NCI-H226 (cell line): ENCODE data around the gene CELSR1.
"Not testable (repeated sequence)": the region's sequence is repeated elsewhere in the genome, so short reads cannot be mapped to it uniquely, and the experiment has no call there.

Source experiments
- DNase-seq: peaks from one replicate; pipeline ENCODE4 v3.0.0-alpha.2; 2015

CELSR1 gene

DNA sequence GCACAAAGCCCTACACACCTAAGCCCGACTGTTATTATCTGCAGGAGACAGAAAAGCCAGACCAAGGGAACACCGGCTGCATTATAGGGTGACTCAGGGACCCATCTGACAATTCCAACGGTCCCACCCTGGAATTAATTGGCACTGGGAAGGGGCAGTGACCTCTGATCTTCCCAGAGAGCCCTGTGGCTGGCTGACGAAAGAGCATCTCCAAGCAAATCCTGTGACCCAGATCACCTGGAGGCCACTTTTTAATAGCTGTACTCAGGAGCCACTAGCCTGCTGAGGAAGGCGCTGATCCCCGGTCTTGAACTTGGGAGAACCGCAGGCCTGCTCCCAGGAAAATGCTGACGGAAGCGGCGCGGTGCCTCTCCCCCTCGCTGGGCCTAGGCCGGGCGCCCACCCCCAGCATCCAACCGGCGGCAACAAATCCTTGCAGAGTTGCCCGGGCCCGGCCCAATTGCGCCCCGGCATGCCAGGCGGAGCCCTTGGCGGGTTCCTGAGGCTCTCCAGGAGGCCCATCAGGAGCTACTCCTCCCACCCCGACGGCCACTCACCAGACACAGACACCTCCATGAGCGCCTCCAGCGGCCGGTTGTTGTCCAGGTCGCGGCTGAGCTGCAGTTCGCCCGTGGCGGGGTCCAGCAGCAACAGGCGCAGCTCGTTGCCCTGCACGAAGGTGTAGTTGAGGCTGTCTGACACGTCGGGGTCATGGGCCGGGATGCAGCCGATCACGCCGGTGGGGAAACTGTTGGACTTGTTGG, 4.2 kb downstream of the CELSR1 start:
- no peak for DNase-seq

DNA sequence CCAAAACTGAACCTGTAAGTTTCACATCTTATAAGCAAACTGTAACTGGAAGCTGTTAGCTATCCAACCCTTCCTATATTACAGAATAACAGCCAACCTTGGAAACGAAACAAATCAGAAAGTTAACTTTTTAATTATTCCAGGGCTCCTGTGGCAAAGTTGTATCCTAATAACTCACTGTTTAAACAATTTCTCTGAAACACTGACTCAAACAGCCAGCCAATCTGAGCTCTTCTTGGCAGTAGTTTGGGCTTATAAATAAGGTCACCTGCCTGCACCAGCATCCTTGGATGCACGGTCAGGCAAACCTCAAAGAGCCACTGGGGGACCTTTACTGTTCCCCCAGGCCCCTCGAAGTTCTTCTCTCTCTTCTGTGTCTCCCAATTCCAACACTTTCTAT, 5.0 kb downstream of the CELSR1 start:
- DNase-seq: no peak

DNA sequence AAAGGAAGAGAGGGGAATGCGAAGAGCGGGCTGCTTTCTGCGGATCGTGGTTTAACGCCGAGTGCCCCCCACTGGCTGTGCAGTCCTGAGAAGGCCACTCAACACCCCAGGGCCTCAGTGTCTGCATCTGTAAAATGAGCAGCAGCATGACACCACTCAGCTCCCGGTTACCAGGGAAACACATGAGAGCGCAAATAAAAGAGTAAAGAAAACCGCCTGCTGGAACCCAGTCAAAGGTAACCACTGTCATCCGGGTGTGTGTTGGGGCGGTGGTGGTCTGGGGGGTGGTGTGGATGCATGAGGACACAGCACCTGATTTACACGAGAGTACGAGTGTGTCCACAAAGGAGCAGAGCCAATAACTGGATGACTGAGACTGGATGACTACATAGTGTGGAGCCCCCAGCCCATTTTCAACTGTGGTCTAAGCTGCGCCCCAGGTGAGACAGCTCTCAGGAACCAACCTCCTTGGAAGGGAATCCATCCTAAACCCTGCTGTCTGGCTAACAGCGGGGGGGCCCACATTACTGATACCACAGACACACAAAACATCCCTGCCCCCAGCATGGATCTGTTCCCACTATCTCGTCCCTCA, 5.7 kb downstream of the CELSR1 start:
- no peak for DNase-seq

DNA sequence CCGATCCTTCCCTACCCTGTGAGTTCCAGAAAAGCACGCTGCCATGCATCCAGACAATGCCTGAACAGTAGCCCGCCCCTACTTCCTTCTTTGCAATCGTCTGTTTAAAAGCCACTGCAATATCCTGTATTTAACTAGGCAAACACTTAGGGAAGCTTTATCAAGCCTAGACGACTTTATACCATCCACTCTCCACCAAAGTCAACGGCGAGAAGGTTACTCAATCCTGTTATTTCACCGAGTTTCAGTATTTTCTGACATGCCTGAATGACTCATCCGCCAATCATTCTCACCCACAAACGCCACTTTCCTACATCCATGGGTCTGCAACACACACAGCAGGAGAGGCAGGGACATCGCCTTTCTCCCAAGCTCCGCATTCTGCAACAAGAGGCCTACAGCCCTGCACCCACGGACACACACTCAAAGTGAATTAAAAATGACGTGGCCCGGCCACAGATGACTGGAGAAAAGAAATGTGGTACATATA, 9.3 kb downstream of the CELSR1 start:
- peak; percentile 86 for DNase-seq

DNA sequence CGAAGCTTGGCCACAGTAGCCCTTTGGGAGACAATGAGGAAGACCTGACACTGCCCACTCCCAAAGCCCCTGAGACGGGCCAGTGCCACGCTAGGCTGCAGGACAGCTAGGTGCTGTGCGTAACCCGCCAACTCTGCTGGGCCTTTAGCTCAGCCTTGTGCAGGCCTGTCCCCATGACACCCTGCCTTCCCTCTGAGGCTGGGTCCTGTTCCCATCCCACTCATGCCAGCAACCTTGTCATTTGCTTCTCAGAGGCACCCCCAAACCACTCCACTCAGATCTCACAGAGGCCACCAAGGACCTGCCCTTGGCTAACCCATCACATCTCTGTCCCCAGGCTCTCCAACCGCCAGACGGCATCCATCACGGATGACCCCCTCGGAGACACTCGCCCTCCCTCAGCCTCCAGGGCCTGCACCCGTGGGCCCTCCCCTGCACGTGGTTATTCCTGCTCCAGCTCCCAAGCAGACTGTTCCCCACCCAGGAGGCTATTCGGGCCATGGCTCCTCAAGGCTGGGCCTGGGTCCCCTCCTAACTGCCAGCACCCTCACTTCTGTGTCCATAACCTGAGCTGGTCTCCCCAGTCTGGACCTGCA, 11.1 kb downstream of the CELSR1 start:
- no peak for DNase-seq

DNA sequence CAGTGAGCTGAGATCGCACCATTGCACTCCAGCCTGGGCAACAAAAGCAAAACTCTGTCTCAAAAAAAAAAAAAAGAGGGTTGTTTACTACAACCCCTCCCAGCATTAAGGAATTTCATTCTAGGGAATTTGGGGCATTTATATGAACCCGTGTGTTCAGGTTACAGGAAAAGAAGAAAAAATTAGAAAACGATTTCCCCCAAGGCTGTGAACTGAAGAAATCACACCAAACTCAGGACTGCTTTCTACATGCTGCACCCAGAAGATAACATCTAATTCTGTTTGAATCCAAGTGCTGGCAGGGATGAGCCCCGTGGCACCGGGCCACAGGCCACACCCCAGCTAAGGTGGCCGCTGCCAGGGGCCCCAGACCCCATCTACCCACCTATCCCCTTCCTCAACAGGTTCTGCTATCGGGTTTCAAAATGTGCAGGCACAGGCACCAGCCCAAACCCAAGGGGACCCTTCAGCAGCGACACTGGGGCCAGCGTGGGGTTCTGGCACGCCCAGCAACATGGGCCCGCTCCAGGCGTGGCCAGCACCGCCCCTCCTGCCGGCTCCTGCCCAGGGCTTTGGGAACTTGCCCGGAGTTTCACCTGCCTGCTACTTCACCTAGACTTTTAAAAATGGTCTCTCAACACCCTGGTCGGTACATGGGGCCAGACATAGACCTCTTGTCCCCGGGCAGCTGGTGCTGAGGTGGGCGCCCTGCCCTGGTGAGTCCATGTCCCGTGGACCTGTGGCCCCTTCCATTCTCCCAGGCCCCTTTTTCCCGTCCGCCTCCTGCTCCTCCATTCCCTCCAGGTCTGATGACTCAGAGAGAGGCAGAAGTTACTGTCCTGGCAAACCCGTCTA, 11.8 kb downstream of the CELSR1 start:
- no peak for DNase-seq

DNA sequence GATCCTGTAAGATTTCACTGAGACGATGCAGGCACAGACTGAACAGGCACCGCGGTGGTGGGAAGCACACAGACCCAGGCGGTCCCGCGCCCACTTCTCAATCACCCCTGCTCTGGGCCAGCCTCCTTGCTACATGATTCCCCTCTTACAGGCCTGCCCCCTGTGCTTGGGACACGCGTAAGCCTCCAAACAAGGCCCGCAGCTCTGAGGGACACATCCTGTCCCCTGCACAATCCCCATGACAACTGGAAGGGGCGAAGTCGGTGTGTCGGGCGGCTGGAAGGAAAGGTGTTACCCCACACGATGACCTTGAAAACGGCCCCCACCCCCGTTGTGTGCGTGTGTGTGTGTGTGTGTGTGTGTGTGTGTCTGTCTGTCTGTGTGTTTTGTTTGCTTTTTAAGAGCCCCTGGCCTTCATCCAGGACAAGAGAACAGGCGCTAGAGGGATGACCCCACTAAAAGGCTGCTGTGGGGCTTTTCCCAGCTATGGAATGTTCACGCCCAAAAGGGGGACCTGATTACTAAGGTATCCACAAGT, 13.1 kb downstream of the CELSR1 start:
- DNase-seq: no peak

DNA sequence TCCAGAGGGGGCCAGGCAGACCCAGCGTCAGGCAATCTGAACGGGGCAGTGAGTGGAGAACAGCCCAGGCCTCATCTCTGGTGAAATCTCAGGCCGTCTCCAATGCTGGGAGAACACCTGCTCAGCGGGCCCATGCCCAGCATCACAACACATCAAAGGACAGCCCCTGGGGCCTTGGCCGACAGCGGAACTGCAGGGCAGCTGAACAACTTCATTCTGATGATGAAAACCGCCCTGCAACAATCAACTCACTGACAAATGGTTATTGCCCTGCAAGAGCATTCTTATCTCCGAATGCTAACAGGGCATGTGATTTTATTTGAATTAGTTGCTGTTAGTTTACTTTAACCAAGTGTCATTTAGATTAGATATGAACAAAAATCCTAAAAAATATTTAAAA, 14.6 kb downstream of the CELSR1 start:
- DNase-seq: no peak

DNA sequence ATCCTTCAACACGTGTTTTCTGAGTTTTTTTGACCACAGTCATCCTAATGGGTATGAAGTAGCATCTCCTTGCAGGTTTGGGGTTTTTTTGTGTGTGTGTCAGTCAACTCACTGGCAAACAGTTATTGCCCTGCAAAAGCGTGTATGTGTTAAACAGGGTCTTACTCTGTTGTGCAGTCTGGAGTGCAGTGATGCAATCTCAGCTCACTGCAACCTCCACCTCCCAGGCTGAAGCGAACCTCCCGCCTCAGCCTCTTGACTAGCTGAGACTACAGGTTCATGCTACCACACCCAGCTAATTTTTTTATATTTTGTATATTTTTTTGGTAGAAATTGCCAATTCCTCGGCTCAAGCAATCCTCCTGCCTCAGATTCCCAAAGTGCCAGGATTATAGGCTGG, 15.4 kb downstream of the CELSR1 start:
- no peak for DNase-seq

DNA sequence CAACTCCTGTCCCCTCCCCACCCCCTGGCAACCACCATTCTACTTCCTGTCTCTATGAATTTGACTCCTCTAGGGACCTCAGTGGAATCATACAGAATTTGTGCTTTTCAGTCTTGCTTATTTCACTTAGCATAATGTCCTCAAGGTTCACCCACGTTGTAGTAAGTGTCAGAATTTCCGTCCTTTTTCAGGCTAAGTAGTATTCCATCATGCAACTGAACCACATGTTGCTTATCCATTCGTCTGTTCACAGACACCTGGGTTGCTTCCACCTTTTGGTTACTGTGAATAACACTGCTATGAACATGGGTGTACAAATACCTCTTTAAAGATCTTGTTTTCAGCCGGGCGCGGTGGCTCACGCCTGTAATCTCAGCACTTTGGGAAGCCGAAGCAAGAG, 16.5 kb downstream of the CELSR1 start:
- DNase-seq: no peak

DNA sequence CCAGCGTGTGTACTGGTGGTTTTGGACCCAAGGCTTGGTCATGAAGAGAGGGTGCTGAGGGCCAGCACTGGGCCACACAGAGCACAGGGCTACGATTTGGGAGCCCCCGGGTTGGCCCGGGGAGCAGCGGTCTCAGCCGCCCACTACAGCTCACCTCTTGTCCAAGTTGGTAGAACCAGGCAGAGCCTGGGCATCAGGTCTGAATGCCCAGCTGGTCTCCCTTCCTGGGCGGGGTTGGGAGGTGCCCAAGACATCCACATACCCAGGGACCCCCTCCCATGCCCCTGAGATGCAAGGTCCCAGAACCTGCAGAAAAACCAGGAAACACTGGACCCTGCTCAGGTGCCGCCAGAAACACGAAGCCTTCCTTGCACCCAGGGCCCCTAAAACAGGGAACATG, 18.0 kb downstream of the CELSR1 start:
- DNase-seq: no peak

DNA sequence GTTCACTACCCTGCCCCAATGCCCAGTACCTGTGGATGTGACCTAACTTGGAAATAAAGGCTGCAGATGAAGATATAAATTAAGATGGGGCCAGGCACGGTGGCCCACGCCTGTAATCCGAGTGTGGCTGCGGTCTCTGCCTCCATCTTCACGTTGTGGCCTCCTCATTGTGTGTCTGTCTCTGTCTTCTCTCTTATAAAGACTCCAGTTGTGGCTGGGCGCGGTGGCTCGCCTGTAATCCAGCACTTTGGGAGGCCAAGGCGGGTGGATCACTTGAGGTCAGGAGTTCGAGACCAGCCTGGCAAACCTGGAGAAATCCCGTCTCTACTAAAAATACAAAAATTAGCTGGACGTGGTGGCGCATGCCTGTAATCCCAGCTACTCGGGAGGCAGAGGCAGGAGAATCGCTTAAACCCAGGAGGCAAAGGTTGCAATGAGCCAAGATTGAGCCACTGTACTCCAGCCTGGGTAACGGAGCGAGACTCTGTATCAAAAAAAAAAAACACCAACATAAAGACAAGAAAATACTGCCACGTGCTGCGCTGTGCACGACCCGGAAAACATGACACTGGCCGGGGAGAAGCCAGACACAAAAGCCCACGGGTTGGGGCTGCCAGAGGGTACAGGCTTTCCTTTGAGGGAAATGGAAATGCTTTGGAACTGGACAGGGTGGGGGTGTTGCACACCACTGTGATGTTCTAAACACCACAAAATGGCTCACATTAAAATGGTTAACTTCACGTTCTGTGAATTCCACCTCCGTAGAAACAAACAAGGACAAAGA, 18.7 kb downstream of the CELSR1 start:
- no peak for DNase-seq

DNA sequence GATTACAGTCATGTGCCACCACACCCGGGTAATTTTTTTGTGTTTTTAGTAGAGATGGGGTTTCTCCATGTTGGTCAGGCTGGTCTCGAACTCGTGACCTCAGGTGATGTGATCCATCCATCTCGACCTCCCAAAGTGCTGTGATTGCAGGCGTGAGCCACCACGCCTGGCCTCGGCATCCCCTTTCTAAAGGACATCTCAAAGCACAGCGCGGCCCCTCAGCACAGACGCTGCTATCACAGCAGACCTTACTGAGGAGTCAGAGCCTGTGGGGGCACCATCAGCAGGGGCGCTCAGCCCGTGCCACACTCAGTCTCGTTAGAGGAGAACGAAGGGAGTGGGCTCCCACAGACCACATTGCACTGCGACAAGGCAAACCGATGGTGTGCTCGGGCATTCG, 19.4 kb downstream of the CELSR1 start:
- DNase-seq: no peak

DNA sequence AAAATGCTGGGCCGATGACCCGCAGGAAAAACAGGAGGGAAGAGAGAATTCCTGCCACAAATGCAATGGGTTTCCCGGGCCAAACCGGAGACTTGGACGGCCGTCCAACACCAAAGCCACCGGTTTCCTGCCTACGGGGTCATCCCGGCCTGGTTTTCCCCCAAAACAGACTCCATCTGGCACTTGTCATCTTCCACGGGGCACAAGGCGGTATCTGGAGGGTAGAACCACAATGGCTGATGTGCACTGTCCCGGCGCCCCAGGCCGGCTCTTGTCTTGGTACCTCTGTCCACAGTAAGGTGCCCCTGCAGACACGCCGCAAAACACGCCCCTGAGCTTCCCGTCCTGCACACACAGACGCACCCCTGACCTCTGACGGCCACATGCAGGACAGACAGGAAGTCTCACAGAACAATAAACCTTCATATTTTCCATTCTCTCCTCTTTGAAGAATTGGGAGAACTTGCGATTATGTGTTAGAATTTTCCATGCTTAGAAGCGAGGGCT, 20.1 kb downstream of the CELSR1 start:
- no peak for DNase-seq

DNA sequence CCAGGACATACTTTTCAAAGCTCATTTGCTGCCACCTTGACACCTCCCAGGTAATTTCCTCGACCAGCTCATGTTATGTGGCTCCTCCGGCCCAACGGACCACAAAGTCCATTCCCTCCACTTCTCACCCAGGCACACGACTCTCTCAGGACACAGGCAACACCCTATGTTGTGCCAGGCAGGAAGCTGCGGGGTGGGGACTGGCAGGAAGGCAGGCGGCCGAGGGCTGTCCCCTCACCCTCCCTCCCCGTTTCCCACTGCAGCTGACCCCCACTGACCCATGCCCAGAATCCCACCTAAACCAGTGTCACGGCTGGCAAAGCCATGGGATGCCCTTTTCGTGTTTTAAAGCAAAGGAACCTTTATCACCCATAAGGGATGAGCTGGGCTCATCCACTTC, 20.8 kb downstream of the CELSR1 start:
- DNase-seq: no peak

DNA sequence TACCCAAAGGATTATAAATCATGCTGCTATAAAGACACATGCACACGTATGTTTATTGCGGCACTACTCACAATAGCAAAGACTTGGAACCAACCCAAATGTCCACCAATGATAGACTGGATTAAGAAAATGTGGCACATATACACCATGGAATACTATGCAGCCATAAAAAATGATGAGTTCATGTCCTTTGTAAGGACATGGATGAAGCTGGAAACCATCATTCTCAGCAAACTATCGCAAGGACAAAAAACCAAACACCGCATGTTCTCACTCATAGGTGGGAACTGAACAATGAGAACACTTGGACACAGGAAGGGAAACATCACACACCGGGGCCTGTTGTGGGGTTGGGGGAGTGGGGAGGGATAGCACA, 21.3 kb downstream of the CELSR1 start:
- DNase-seq: not testable (repeated sequence)

DNA sequence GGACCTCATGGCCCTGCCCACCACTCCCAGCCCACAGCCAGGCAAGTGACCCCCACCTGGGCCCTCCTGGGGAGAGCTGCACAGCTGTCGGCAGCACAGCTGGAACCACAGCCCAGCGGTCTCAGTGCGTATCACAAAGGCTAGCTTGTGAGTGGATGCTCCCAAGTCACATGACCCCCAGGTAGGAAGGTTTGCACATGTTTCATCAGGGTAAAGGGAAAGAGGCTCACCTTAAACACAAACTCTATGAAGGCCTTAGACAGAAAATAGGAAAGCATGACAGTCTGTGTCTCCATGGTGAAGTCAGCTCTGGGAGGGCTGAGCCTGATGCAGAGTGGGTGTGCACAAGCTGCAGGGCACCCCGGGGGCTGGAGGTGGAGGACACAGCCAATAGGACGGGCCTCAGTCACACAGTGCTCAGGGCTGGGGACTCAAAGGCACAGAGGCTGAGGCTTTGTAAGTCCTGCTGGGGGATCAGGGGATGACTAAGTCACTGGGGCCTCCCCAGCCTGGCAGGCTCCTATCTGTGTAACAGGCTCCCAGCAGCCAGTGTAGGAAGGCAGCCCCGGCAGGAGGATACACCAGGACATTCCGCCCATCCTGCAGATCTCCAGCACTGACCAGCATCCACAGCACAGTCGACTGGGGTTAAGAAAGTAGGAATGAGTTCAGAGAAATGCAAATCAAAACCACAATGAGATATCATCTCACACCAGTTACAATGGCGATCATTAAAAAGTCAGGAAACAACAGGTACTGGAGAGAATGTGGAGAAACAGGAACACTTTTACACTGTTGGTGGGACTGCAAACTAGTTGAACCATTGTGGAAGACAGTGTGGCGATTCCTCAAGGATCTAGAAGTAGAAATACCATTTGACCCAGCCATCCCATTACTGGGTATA, 22.0 kb downstream of the CELSR1 start:
- DNase-seq: peak; percentile 20

DNA sequence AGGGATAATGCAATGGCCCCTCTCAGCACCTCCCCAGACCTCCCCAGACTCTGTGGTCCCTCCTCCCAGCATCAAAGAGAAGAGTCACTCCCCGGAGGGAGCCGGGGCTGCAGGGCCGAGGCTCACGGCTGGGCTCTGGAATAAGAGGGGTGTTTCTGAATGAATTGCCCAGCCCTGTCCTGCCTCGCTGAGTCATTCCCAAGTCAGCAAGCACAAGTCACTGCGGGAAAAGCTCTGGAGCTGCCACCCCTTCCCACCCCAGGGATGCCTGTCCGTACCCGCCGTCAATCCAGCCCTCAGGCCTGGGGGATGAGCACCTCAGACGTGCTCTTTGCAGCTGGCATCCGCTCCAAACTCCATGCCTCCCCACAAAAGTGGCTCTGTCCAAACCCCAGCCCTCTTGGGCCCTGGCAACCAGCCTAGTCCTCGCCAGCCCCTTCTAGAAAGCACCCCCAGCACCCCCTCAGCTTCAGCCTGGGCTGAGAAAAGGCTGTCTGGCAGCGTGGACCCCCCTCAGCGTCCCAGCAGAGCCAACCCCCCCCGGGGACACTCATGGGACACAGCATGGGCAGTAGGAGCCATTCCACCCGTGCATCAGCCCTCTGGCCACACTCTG, 22.7 kb downstream of the CELSR1 start:
- peak; percentile 58 for DNase-seq

DNA sequence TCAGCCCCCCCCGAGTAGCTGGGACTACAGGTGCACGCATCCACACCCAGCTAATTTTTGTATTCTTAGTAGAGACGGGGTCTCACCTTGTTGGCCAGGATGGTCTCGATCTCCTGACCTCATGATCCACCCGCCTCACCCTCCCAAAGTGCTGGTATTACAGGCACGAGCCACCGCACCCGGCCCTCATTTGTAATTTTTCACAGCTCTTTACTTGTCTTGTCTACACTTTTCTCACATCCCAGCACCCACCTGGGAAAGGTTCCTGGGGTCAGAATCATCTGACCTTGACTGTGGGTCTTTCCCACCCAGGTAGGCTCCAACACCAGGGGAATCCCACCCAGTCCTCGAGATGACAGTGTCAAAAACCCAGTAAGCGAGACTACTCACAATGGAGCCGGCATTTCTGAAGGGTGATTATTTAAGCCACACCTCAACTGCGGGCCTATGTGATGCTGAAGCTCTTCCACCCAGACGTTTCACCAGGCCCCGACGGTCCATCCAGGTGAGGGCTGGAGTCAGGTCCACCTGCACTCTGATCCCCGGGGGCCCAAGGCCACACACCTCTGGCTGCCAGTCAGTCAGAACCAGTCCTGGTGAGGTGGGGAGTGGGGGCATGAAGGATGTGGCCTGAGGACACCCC, 23.4 kb downstream of the CELSR1 start:
- DNase-seq: no peak

DNA sequence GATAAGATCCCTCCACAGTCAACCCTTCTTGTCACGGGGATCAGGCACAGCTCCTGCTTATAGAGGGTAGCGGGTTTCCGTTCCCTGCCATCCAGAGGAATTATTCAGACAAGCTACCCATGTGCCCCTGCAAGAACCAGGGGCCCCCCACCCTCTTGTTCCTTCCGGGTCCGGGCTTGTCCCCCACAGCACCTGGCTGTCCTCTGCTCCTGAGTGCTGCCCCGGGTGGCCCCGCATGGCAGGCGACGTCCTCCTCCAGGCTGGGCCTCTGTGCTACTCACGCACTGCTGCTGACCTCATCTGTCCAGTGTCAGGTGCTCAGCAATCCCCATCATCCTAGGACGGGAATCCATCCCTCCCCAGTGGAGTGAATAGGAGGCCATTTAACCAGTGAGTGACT, 24.7 kb downstream of the CELSR1 start:
- no peak for DNase-seq
